SK-N-SH treated with all-trans-retinoic acid at 6 μM for 48 hours (cell line): ENCODE results near the gene ABR.

Source experiments
- ARNTL ChIP-seq: fragments of 450-650 bp; formaldehyde crosslinking; IDR thresholded peaks from 2 replicates; pipeline ENCODE4 v1.5.0; 2020; ENCODE audit warnings: low read depth, mild to moderate bottlenecking, moderate library complexity, borderline replicate concordance
- ISL1 ChIP-seq: fragments of 250-450 bp; sonication (Bioruptor Pico); IDR thresholded peaks from 2 replicates; pipeline ENCODE4 v2.1.2; 2022; ENCODE audit warnings: mild to moderate bottlenecking, moderate library complexity
- PATZ1 ChIP-seq: fragments of 250-450 bp; sonication (Bioruptor Pico); IDR thresholded peaks from 2 replicates; pipeline ENCODE4 v1.8.0; 2020; ENCODE audit warnings: mild to moderate bottlenecking, moderate library complexity, borderline replicate concordance
- ZC3H10 ChIP-seq: fragments of 250-450 bp; sonication (Bioruptor Pico); IDR thresholded peaks from 2 replicates; pipeline ENCODE4 v1.5.1; 2021; ENCODE audit warnings: mild to moderate bottlenecking, moderate library complexity
- ZFP3 ChIP-seq: fragments of 250-450 bp; sonication (Bioruptor Pico); IDR thresholded peaks from 2 replicates; pipeline ENCODE4 v1.5.0; 2020; ENCODE audit warnings: mild to moderate bottlenecking, moderate library complexity
- ZFP30 ChIP-seq: fragments of 450-650 bp; formaldehyde crosslinking; IDR thresholded peaks from 2 replicates; pipeline ENCODE4 v1.5.0; 2022; ENCODE audit warnings: mild to moderate bottlenecking, moderate library complexity
- ZNF565 ChIP-seq: fragments of 450-650 bp; formaldehyde crosslinking; conservative IDR thresholded peaks from 2 replicates; pipeline ENCODE4 v1.5.0; 2020; ENCODE audit warnings: low read depth, mild to moderate bottlenecking, moderate library complexity
- ZNF70 ChIP-seq: fragments of 450-650 bp; formaldehyde crosslinking; IDR thresholded peaks from 2 replicates; pipeline ENCODE4 v1.5.0; 2020; ENCODE audit warnings: mild to moderate bottlenecking, moderate library complexity
- TF ChIP-seq, protein P1 (sequence below): fragments of 250-450 bp; sonication (Bioruptor Pico); IDR thresholded peaks from 2 replicates; pipeline ENCODE4 v1.5.1; 2021; ENCODE audit warnings: mild to moderate bottlenecking, moderate library complexity
- TF ChIP-seq, protein P2 (sequence below): fragments of 250-450 bp; sonication (Bioruptor Pico); IDR thresholded peaks from 2 replicates; pipeline ENCODE4 v1.8.0; 2021; ENCODE audit warnings: low read depth, mild to moderate bottlenecking, moderate library complexity, borderline replicate concordance
- TF ChIP-seq, protein P3 (sequence below): fragments of 250-450 bp; sonication (Bioruptor Pico); IDR thresholded peaks from 2 replicates; pipeline ENCODE4 v1.5.1; 2020; ENCODE audit warnings: low read depth, mild to moderate bottlenecking, moderate library complexity

- TF ChIP-seq ZFP30 (no peak), ARNTL (CRISPR knock-in tag) (no peak), ZNF565 (no peak), ZC3H10 (CRISPR knock-in tag) (no peak), ISL1 (CRISPR knock-in tag) (no peak), PATZ1 (CRISPR knock-in tag) (no peak), ZNF70 (CRISPR knock-in tag) (no peak), ZFP3 (CRISPR knock-in tag) (no peak)
- TF ChIP-seq, protein P1, sequence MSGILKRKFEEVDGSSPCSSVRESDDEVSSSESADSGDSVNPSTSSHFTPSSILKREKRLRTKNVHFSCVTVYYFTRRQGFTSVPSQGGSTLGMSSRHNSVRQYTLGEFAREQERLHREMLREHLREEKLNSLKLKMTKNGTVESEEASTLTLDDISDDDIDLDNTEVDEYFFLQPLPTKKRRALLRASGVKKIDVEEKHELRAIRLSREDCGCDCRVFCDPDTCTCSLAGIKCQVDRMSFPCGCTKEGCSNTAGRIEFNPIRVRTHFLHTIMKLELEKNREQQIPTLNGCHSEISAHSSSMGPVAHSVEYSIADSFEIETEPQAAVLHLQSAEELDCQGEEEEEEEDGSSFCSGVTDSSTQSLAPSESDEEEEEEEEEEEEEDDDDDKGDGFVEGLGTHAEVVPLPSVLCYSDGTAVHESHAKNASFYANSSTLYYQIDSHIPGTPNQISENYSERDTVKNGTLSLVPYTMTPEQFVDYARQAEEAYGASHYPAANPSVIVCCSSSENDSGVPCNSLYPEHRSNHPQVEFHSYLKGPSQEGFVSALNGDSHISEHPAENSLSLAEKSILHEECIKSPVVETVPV (CRISPR knock-in tag): no peak
- TF ChIP-seq, protein P2, sequence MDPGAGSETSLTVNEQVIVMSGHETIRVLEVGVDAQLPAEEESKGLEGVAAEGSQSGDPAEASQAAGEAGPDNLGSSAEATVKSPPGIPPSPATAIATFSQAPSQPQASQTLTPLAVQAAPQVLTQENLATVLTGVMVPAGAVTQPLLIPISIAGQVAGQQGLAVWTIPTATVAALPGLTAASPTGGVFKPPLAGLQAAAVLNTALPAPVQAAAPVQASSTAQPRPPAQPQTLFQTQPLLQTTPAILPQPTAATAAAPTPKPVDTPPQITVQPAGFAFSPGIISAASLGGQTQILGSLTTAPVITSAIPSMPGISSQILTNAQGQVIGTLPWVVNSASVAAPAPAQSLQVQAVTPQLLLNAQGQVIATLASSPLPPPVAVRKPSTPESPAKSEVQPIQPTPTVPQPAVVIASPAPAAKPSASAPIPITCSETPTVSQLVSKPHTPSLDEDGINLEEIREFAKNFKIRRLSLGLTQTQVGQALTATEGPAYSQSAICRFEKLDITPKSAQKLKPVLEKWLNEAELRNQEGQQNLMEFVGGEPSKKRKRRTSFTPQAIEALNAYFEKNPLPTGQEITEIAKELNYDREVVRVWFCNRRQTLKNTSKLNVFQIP (CRISPR knock-in tag): no peak
- TF ChIP-seq, protein P3, sequence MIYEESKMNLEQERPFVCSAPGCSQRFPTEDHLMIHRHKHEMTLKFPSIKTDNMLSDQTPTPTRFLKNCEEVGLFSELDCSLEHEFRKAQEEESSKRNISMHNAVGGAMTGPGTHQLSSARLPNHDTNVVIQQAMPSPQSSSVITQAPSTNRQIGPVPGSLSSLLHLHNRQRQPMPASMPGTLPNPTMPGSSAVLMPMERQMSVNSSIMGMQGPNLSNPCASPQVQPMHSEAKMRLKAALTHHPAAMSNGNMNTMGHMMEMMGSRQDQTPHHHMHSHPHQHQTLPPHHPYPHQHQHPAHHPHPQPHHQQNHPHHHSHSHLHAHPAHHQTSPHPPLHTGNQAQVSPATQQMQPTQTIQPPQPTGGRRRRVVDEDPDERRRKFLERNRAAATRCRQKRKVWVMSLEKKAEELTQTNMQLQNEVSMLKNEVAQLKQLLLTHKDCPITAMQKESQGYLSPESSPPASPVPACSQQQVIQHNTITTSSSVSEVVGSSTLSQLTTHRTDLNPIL (CRISPR knock-in tag): no peak
These were observed 34.3 kb downstream of the ABR start for GRCh38 chr17:1145311-1145986.
